Right lobe of liver (tissue), 4 donors: ENCODE data around the gene KAT5.

Source experiments
- CTCF ChIP-seq, 4 donors: fragments of 200-600 bp in 3 of 4; fragments of 450-650 bp in 1 of 4; IDR thresholded peaks; one replicate each; pipeline versions ENCODE4 v1.5.1 to v1.8.0; 2016 to 2022; ENCODE audit warnings: antibody characterized with exemption in 4 of 4, mild to moderate bottlenecking in 2 of 4
- POLR2A ChIP-seq: fragments of 450-650 bp; IDR thresholded peaks from one replicate; pipeline ENCODE4 v1.6.1; 2017; ENCODE audit warnings: antibody characterized with exemption, mild to moderate bottlenecking
- donor health status: DM: no; HTN: no; CAD: no.
- donor health status: DM: no; HTN: no; CAD: no.
- donor health status: DM: no; HTN: yes; CAD: no.

- TF ChIP-seq CTCF (IDR thresholded peaks at IDR 0.05) (no peak), POLR2A (no peak)
Observed at GRCh38 chr11:65722261-65722660, 10.2 kb downstream of the KAT5 start.
